HG03521 (cell line): ENCODE data around the gene AOPEP.

Experiments used
- ATAC-seq: cut with Tn5 transposase; IDR thresholded peaks from one replicate; pipeline ENCODE4 v1.9.1; 2021; ENCODE audit warnings: mild to moderate bottlenecking, moderate library complexity; ENCODE audit not compliant: unreplicated experiment

AOPEP gene

DNA sequence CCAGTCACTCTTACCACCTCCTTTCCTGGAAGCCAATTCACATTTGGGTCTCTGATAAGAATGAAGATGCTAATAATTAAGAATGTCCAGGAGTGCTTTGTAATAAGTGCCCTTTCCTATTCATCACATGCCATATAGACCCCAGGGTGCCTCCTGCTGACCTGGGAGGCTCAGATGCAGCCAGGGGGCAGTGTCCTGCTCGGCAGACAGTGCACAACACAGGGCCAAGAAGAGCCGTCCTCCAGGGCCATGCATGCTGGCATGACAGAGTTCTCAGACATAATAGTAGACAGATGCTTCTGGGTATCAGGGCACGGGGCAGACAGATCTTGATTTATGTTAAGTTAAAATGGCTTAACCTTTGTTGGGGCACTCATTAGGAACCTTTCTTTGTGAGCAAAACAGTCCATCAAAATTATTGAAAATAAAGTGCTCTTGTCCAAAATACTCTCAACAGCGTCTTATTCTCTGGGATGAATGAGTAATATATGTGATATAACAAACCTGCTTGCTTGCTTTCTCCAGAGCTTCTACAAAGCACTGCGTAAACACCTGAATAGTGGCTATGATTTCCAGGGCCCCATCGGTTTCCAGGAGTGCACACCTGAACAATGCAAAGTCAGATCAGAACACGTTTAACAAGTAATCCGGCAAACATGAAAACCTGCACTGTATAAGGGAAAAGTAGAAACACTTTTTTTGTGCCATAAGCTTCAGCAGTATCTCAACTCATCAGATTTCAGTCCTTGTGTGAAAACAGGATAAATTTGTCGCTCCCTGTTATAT is 398.3 kb downstream of the AOPEP start:
- no peak for ATAC-seq

GRCh38 chr9:95125652-95126051 is 399.2 kb downstream of the AOPEP start:
- ATAC-seq: no peak

DNA sequence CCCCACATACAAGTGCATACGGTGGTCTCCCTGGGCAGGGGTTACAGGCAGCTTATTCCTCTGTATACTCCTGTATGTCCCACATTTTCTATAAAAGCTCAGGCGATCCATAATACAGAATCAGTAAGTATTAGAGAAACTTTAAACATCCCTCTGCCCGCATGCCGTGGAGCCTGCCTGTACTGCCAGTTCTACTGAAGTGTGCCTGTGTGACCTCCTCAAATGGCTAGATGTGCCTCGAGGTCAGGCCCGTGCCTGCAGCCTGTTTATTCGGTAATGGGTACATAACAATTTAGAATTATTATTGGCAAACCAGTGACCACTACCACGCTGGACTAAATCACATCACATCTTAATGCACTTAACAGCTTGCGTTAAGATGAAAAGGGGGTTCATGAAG is 400.2 kb downstream of the AOPEP start:
- no peak for ATAC-seq

- ATAC-seq: peak; percentile 50
These were observed 401.0 kb downstream of the AOPEP start for GRCh38 chr9:95127249-95128176.

DNA sequence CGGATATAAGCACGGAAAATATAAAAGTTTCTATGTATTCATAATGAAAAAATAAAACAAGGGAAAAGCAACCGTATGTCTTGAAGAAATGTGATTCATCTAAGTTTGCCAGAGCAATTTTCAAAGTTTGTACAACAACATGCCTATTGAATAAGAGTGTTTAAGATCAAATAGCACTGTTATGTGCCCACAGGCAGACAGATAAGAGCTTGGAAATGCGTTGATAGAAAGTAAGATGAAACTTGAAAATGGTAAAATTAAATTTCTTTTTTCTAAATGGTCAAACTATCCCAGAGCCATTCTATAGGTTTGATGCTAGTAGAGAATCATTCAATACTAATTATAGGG is 401.7 kb downstream of the AOPEP start:
- ATAC-seq: no peak

- no peak for ATAC-seq
These were observed 403.2 kb downstream of the AOPEP start for GRCh38 chr9:95129476-95130291.

DNA sequence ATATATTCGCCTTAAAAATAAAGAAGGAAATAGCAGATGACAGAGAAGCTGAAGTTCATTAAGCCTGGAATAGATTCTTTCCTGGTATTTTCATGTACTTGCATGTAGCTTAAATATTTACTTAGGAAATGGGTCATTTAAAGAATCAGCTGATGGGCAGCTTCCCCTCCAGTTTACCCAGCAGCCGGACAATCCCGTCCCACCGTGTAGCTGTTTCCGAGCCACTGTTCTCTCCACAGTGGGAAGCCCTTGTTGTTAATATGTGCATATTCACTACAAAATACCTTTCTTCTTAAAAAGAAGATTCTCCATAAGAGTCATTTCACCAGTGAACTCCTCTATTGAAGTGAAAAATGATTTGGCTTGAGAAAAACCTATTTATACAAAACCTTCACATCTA is 404.0 kb downstream of the AOPEP start:
- ATAC-seq: no peak

DNA sequence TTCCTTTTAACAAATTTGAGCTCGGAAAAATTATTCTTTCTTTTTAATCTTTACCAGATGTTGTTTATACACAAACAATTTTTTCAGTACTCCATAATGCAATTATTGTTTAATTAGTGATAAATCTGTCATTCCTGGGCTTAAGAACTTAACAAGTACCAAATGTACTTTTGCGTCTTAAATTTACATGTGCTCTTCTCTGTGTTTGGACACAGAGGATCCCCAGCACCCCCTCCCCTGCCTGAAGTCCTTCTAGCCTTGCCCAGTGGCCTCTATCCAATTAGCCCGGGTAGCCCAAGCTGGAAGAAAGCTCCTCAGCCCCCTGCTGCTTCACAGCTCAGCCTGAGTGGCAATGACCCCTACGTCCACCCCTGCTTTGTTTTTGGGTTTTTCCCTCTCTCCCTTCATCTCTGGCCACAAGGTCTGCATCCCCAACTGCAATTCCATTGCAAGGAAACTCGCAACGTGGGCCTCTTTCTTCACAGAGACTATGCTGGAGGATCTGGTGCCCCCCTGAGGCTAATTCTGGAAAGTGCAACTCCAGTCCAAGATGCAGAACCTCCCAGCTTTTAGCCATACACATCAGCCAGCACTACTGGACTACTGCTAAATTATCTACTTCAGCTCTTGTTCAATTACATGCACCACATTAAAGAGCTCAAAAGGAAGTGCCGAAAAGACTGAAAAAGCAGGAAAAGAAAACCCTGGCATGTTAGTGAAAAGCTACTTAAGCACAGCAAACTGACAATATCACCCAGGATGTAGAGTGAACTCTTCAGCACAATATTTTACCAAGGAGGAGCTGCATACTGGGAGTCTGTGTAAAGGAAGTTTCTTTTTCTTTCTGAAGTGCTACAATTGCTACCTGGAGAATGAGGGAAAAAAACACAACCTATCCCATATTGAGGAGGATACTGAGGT is 404.8 kb downstream of the AOPEP start:
- no peak for ATAC-seq

DNA sequence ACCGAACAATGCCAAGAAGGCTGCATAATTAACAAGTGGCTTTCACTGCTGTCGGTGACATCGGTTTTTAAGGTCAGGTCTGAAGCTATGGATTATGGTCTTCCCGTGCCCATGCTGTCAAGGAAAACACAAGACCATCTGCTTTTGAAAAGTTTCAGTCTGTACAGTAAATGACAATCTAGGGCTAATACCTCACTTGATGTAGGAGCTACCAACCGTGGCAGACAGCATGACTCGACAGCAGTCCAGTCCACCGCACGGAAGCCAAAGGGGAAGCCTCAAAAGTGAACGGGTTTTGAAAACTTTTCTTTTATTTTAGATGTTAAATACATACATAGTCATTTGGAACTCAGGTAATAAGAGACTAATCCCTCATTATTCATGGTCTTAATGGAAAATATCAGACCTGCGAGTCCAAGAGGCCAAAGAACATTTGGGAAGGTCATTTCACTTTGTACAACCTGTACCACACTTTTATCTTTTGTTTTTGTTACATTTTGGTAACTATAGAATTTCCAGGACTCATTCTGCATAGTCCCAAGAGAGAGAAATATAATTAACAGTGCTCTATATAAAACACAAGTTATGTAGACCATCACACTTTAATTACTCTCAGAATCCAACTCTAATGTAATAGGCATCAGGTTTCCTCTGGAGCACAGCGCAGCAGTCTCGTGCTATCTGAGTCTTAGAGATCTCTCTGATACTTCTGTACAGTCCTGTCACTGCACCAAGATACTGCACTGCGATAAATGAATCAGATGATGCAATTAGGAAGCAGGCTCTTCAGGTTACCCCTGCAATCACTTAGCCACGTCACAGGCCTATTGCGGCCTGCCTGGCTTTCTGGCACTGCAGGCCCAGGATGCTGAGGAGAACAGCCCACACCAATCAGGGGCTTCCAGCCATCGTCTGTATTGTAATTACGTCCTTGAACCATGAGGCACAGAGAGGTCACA is 406.1 kb downstream of the AOPEP start:
- ATAC-seq: no peak

- ATAC-seq: no peak
These were observed 406.8 kb downstream of the AOPEP start for GRCh38 chr9:95133325-95133705.

- ATAC-seq: no peak
These were observed 408.0 kb downstream of the AOPEP start for GRCh38 chr9:95134457-95134881.

GRCh38 chr9:95135756-95136155 is 409.3 kb downstream of the AOPEP start:
- ATAC-seq: no peak
